Trophoblast cell (in vitro differentiated cells and primary cell): ENCODE data around the gene IFNAR1.

Source experiments
- DNase-seq, 2 donors: peaks; one replicate each; pipeline ENCODE4 v3.0.0-alpha.2; 2016
- H2AFZ ChIP-seq: 2 replicates; pipeline ENCODE4 v1.6.1; 2013; ENCODE audit warnings: low read length, moderate library complexity, mild to moderate bottlenecking; ENCODE audit not compliant: insufficient read depth, poor library complexity
- H2AK5ac ChIP-seq: 2 replicates; pipeline ENCODE4 v1.6.1; 2013; ENCODE audit warnings: mild to moderate bottlenecking, low read length
- H2BK120ac ChIP-seq: 2 replicates; pipeline ENCODE4 v1.6.1; 2013; ENCODE audit warnings: low read length, mild to moderate bottlenecking, moderate library complexity; ENCODE audit not compliant: insufficient read depth, poor library complexity
- H2BK12ac ChIP-seq: 2 replicates; pipeline ENCODE4 v1.6.1; 2013; ENCODE audit warnings: mild to moderate bottlenecking, low read length, moderate library complexity
- H2BK5ac ChIP-seq: 2 replicates; pipeline ENCODE4 v1.6.1; 2013; ENCODE audit warnings: low read length, low read depth, moderate library complexity, mild to moderate bottlenecking; ENCODE audit not compliant: poor library complexity
- H3K14ac ChIP-seq: 2 replicates; pipeline ENCODE4 v1.6.1; 2013; ENCODE audit warnings: mild to moderate bottlenecking, low read length
- H3K18ac ChIP-seq: 2 replicates; pipeline ENCODE4 v1.6.1; 2013; ENCODE audit warnings: mild to moderate bottlenecking, low read length
- H3K23ac ChIP-seq: 2 replicates; pipeline ENCODE4 v1.6.1; 2013; ENCODE audit warnings: low read length
- H3K27ac ChIP-seq: 2 replicates; pipeline ENCODE4 v1.5.1; 2013; ENCODE audit warnings: low read depth, mild to moderate bottlenecking, inconsistent platforms, low read length, moderate library complexity
- H3K27me3 ChIP-seq: 2 replicates; pipeline ENCODE4 v1.6.1; 2013; ENCODE audit warnings: inconsistent platforms, mild to moderate bottlenecking, low read length, moderate library complexity; ENCODE audit not compliant: insufficient read depth
- H3K36me3 ChIP-seq, 2 experiments: 1 replicate in 1 of 2; 2 replicates in 1 of 2; pipeline ENCODE4 v1.6.1; 2013; ENCODE audit warnings: low read length in 2 of 2, mild to moderate bottlenecking in 2 of 2, moderate library complexity in 1 of 2; ENCODE audit not compliant: insufficient read depth in 2 of 2, control insufficient read depth in 1 of 2
- H3K4ac ChIP-seq: 2 replicates; pipeline ENCODE4 v1.6.1; 2013; ENCODE audit warnings: low read depth, mild to moderate bottlenecking, low read length, moderate library complexity
- H3K4me1 ChIP-seq, 2 experiments: 1 replicate in 1 of 2; 2 replicates in 1 of 2; pipeline ENCODE4 v1.6.1; 2013; ENCODE audit warnings: low read length in 2 of 2, mild to moderate bottlenecking in 2 of 2, moderate library complexity in 1 of 2; ENCODE audit not compliant: insufficient read depth in 2 of 2, control insufficient read depth in 1 of 2
- H3K4me2 ChIP-seq: 2 replicates; pipeline ENCODE4 v1.6.1; 2013; ENCODE audit warnings: inconsistent platforms, mild to moderate bottlenecking, low read length, moderate library complexity
- H3K4me3 ChIP-seq: 2 replicates; pipeline ENCODE4 v1.5.1; 2013; ENCODE audit warnings: mild to moderate bottlenecking, low read depth, low read length, inconsistent platforms
- H3K79me1 ChIP-seq: one replicate; pipeline ENCODE4 v1.6.1; 2013; ENCODE audit warnings: low read length
- H3K79me2 ChIP-seq: 2 replicates; pipeline ENCODE4 v1.6.1; 2013; ENCODE audit warnings: low read length, mild to moderate bottlenecking; ENCODE audit not compliant: control insufficient read depth, insufficient read depth, poor library complexity
- H3K9ac ChIP-seq: 2 replicates; pipeline ENCODE4 v1.6.1; 2013; ENCODE audit warnings: mild to moderate bottlenecking, low read length
- H3K9me3 ChIP-seq: 2 replicates; pipeline ENCODE4 v1.6.1; 2013; ENCODE audit warnings: low read depth, mild to moderate bottlenecking, control low read depth, inconsistent platforms, low read length; ENCODE audit not compliant: insufficient read depth
- H4K12ac ChIP-seq: 2 replicates; pipeline ENCODE4 v1.6.1; 2013; ENCODE audit warnings: low read depth, mild to moderate bottlenecking, low read length, moderate library complexity
- H4K8ac ChIP-seq: 2 replicates; pipeline ENCODE4 v1.6.1; 2013; ENCODE audit warnings: low read depth, mild to moderate bottlenecking, low read length, moderate library complexity
- H4K91ac ChIP-seq: one replicate; pipeline ENCODE4 v1.6.1; 2013; ENCODE audit warnings: low read depth, mild to moderate bottlenecking, low read length, moderate library complexity
- WGBS: extraction: QIAGEN DNeasy Blood & Tissue Kit; methylation state at CpG from one replicate; pipeline ENCODE4 v1.1.7; 2013; ENCODE audit warnings: missing lambda C conversion rate; ENCODE audit not compliant: insufficient read length, insufficient coverage; ENCODE audit errors: extremely low coverage; 5-methylcytosine and 5-hydroxymethylcytosine counted together

Gene IFNAR1

GRCh38 chr21:33325222-33326067 lies 675 bp downstream of the IFNAR1 start:
- Histone ChIP-seq H3K14ac (peak overlapping the region; percentile 92), H4K91ac (peak overlapping the region; percentile 89), H4K12ac (peak overlapping the region; percentile 87), H3K23ac (no peak overlapping the region), H3K9me3 (no peaks in the 10 kb centered on the region), H3K4ac (peak overlapping the region; percentile 67), H3K4me3 (peak overlapping the region; percentile 99), H3K9ac (peak overlapping the region; percentile 92), H2BK12ac (no peak overlapping the region), H2AFZ (peak overlapping the region; percentile 99), H3K18ac (peak overlapping the region; percentile 91), H3K27ac (peak overlapping the region; percentile 41), H2BK120ac (peak overlapping the region; percentile 73), H4K8ac (peak overlapping the region; percentile 96), H2AK5ac (no peak overlapping the region), H2BK5ac (peak overlapping the region; percentile 81), H3K4me2 (peak overlapping the region; percentile 58), H3K36me3 (no peaks in the 10 kb centered on the region), H3K79me1 (peaks cover 10% of the 10 kb centered on the region), H3K27me3 (no peaks in the 10 kb centered on the region), H3K79me2 (peaks cover 6% of the 10 kb centered on the region), H3K4me1 (peaks cover 0 to 5% of the 10 kb centered on the region in 2 experiments)
- peak; percentile 77 to 84 for DNase-seq
- WGBS: no CpG with 5 or more reads among the region's 28 CpGs

DNA sequence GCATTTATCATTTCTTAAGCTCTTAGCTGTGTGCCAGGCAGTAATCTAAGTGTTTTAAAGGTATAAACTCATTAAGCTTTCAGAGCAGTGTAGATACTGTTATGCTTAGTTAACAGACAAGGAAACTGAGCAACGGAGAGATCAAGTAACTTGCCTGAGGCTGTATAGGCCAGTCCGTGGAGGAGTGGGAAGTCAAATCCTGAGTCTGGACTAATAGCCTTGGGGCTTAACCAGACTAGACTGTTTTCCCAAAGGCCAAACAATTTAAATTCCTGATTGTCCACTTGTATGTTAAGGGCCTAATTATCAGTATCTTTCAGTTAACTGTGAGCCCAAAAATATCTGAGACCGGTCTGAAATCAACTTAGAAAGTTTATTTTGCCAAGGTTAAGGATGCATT lies 2.6 kb downstream of the IFNAR1 start:
- Histone ChIP-seq H4K91ac (no peak overlapping the region), H3K4me3 (no peak overlapping the region), H3K36me3 (peaks cover 4 to 12% of the 10 kb centered on the region in 2 experiments), H3K4ac (no peak overlapping the region), H3K27me3 (no peaks in the 10 kb centered on the region), H3K79me2 (peaks cover 6% of the 10 kb centered on the region), H3K4me1 (peaks cover 0 to 5% of the 10 kb centered on the region in 2 experiments), H3K18ac (no peak overlapping the region), H3K14ac (no peak overlapping the region), H4K12ac (no peak overlapping the region), H2AFZ (no peak overlapping the region), H3K79me1 (peaks cover 10% of the 10 kb centered on the region), H2BK12ac (no peak overlapping the region), H3K23ac (no peak overlapping the region), H2AK5ac (no peak overlapping the region), H3K27ac (no peak overlapping the region), H3K9me3 (peaks cover 8% of the 10 kb centered on the region), H4K8ac (no peak overlapping the region), H3K4me2 (no peak overlapping the region), H3K9ac (no peak overlapping the region), H2BK5ac (no peak overlapping the region), H2BK120ac (no peak overlapping the region)
- WGBS: no CpG with 5 or more reads among the region's 3 CpGs
- DNase-seq: peak; percentile 57 to 87

GRCh38 chr21:33327792-33328433 lies 3.1 kb downstream of the IFNAR1 start:
- Histone ChIP-seq H4K8ac (no peak overlapping the region), H3K36me3 (peaks cover 4 to 12% of the 10 kb centered on the region in 2 experiments)
- no CpG with 5 or more reads among the region's 7 CpGs for WGBS

GRCh38 chr21:33330726-33331125 lies 6.0 kb downstream of the IFNAR1 start:
- no peak overlapping the region for H3K4ac ChIP-seq
- H3K79me2 ChIP-seq: no peaks in the 10 kb centered on the region
- no peak overlapping the region for H3K14ac ChIP-seq
- H3K4me2 ChIP-seq: no peak overlapping the region
- no peak overlapping the region for H3K9ac ChIP-seq
- no peak overlapping the region for H3K18ac ChIP-seq
- peaks cover 0 to 5% of the 10 kb centered on the region in 2 experiments for H3K4me1 ChIP-seq
- H3K27me3 ChIP-seq: no peaks in the 10 kb centered on the region
- no peak overlapping the region for H2BK5ac ChIP-seq
- peaks cover 9% of the 10 kb centered on the region for H3K9me3 ChIP-seq
- no peak overlapping the region for H2BK12ac ChIP-seq
- no peak overlapping the region for H3K27ac ChIP-seq
- H2BK120ac ChIP-seq: no peak overlapping the region
- no peak for DNase-seq
- H3K23ac ChIP-seq: peak overlapping the region; percentile 5
- no peak overlapping the region for H2AFZ ChIP-seq
- no peak overlapping the region for H2AK5ac ChIP-seq
- H3K36me3 ChIP-seq: peaks cover 4 to 14% of the 10 kb centered on the region in 2 experiments
- H3K79me1 ChIP-seq: no peaks in the 10 kb centered on the region
- H4K8ac ChIP-seq: no peak overlapping the region
- no peak overlapping the region for H4K12ac ChIP-seq
- no peak overlapping the region for H4K91ac ChIP-seq
- no CpG with 5 or more reads among the region's 3 CpGs for WGBS
- H3K4me3 ChIP-seq: no peak overlapping the region

More at GRCh38 chr21:33327792-33328433, 3.1 kb downstream of the IFNAR1 start:
- H3K79me2 ChIP-seq: peaks cover 6% of the 10 kb centered on the region
- no peak overlapping the region for H2BK5ac ChIP-seq
- H2BK120ac ChIP-seq: no peak overlapping the region
- no peak overlapping the region for H4K91ac ChIP-seq
- no peak overlapping the region for H4K12ac ChIP-seq
- H3K14ac ChIP-seq: no peak overlapping the region
- no peak overlapping the region for H2AK5ac ChIP-seq
- H3K4me1 ChIP-seq: peaks cover 0 to 5% of the 10 kb centered on the region in 2 experiments
- no peak overlapping the region for H3K4me2 ChIP-seq
- H3K9ac ChIP-seq: no peak overlapping the region
- no peak overlapping the region for H3K18ac ChIP-seq
- peak; percentile 20 to 70 for DNase-seq
- no peak overlapping the region for H2AFZ ChIP-seq
- H3K23ac ChIP-seq: no peak overlapping the region
- peaks cover 8% of the 10 kb centered on the region for H3K9me3 ChIP-seq
- no peak overlapping the region for H2BK12ac ChIP-seq
- H3K4me3 ChIP-seq: no peak overlapping the region
- no peak overlapping the region for H3K27ac ChIP-seq
- H3K79me1 ChIP-seq: peaks cover 10% of the 10 kb centered on the region
- H3K27me3 ChIP-seq: no peaks in the 10 kb centered on the region
- H3K4ac ChIP-seq: no peak overlapping the region
